ENCODE results near the gene CHKA.

- TF ChIP-seq TAF1 (IDR thresholded peaks at IDR 0.05; ENCODE audit: low read depth) (no peak), EP300 (IDR thresholded peaks at IDR 0.05; ENCODE audit: borderline replicate concordance) (no peak), CEBPB (IDR thresholded peaks at IDR 0.05) (no peak), RAD21 (IDR thresholded peaks at IDR 0.05; ENCODE audit: low read depth) (no peak), FOXM1 (IDR thresholded peaks at IDR 0.05; ENCODE audit: borderline replicate concordance, low read depth) (no peak), YY1 (IDR thresholded peaks at IDR 0.05; ENCODE audit: low read depth) (no peak), ZBTB7A (IDR thresholded peaks at IDR 0.05; ENCODE audit: low read depth) (no peak), EGR1 (IDR thresholded peaks at IDR 0.05) (no peak)
- TF ChIP-seq, protein P1, sequence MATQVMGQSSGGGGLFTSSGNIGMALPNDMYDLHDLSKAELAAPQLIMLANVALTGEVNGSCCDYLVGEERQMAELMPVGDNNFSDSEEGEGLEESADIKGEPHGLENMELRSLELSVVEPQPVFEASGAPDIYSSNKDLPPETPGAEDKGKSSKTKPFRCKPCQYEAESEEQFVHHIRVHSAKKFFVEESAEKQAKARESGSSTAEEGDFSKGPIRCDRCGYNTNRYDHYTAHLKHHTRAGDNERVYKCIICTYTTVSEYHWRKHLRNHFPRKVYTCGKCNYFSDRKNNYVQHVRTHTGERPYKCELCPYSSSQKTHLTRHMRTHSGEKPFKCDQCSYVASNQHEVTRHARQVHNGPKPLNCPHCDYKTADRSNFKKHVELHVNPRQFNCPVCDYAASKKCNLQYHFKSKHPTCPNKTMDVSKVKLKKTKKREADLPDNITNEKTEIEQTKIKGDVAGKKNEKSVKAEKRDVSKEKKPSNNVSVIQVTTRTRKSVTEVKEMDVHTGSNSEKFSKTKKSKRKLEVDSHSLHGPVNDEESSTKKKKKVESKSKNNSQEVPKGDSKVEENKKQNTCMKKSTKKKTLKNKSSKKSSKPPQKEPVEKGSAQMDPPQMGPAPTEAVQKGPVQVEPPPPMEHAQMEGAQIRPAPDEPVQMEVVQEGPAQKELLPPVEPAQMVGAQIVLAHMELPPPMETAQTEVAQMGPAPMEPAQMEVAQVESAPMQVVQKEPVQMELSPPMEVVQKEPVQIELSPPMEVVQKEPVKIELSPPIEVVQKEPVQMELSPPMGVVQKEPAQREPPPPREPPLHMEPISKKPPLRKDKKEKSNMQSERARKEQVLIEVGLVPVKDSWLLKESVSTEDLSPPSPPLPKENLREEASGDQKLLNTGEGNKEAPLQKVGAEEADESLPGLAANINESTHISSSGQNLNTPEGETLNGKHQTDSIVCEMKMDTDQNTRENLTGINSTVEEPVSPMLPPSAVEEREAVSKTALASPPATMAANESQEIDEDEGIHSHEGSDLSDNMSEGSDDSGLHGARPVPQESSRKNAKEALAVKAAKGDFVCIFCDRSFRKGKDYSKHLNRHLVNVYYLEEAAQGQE (IDR thresholded peaks at IDR 0.05; ENCODE audit: low read depth), result no peak
These were observed 102.4 kb downstream of the CHKA start for GRCh38 chr11:68018730-68019190.
